ENCODE results near the gene SSBP1. TPM values are rescaled to one million over a fixed set of nuclear protein-coding genes. Genes with fewer than 3 reads are reported as not detected.

Gene SSBP1
- total and polyA plus RNA-seq, 2 experiments from 2014 or later = 283 to 1,006 TPM

GRCh38 chr7:141742229-141742628 is 4.1 kb downstream of the SSBP1 start:
- Mint-ChIP-seq H3K27ac (no peak overlapping the region), H3K9me3 (no peaks in the 10 kb centered on the region), H3K4me3 (no peak overlapping the region), H3K27me3 (ENCODE audit: insufficient read depth, low read depth, poor library complexity) (peaks cover 4% of the 10 kb centered on the region), H3K4me1 (peaks cover 17% of the 10 kb centered on the region), H3K36me3 (ENCODE audit: low read depth) (peaks cover 79% of the 10 kb centered on the region)
- TF ChIP-seq REST (IDR thresholded peaks at IDR 0.05; ENCODE audit: unreplicated experiment) (no peak), JUNB (IDR thresholded peaks at IDR 0.05; ENCODE audit: unreplicated experiment) (no peak), EZH2phosphoT487 (IDR thresholded peaks at IDR 0.05; ENCODE audit: unreplicated experiment) (no peak), ETS1 (IDR thresholded peaks at IDR 0.05) (no peak), NANOG (IDR thresholded peaks at IDR 0.05; ENCODE audit: borderline replicate concordance) (no peak), CREB1 (CRISPR knock-in tag; IDR thresholded peaks at IDR 0.05; ENCODE audit: low read depth) (no peak), CTCF (conservative IDR thresholded peaks at IDR 0.05; ENCODE audit: low read depth in 2 of 2) (no peak), POLR2AphosphoS5 (IDR thresholded peaks at IDR 0.05; ENCODE audit: low read depth) (no peak), ZNF331 (CRISPR knock-in tag; IDR thresholded peaks at IDR 0.05; ENCODE audit: low read depth) (no peak), STAT1 (IDR thresholded peaks at IDR 0.05; ENCODE audit: unreplicated experiment) (no peak), EZH2 (IDR thresholded peaks at IDR 0.05; ENCODE audit: low read depth, unreplicated experiment) (no peak), ZNF462 (CRISPR knock-in tag; IDR thresholded peaks at IDR 0.05) (no peak), ZNF114 (CRISPR knock-in tag; IDR thresholded peaks at IDR 0.05) (no peak)
- H3K36me3 ChIP-seq (ENCODE audit: insufficient read depth) = peaks cover 77% of the 10 kb centered on the region
- H3K27ac ChIP-seq (ENCODE audit: low read depth) = no peak overlapping the region
- H3K4me3 ChIP-seq = no peak overlapping the region
- DNase-seq (ENCODE audit: low spot score) (no peak), ATAC-seq (no peak)
- H3K27me3 ChIP-seq (ENCODE audit: insufficient read depth) = no peaks in the 10 kb centered on the region
- no peaks in the 10 kb centered on the region for H3K9me2 ChIP-seq (ENCODE audit: insufficient read depth)
- H3K79me2 ChIP-seq (replicated peaks; ENCODE audit: insufficient read depth) = peaks cover 41% of the 10 kb centered on the region
- peaks cover 8% of the 10 kb centered on the region for H3K4me1 ChIP-seq (ENCODE audit: insufficient read depth)
- H2AFZ ChIP-seq = no peak overlapping the region
- peaks cover 25% of the 10 kb centered on the region for H4K20me1 ChIP-seq (replicated peaks; ENCODE audit: insufficient read depth)
- no peak overlapping the region for H3K4me2 ChIP-seq
- H3F3A ChIP-seq (replicated peaks; ENCODE audit: low read depth) = 0 out of 2 replicates have a peak, but pooled peaks cover 3% of the 10 kb centered on the region
